GM12872 (cell line): Measurements from ENCODE around the gene PRAME.

Experiments
- TF ChIP-seq, protein P1 (sequence below): IDR thresholded peaks from 3 replicates; pipeline ENCODE4 v1.5.1; 2011; ENCODE audit warnings: low read depth, mild to moderate bottlenecking, low read length, moderate library complexity; ENCODE audit not compliant: insufficient read depth

Gene PRAME

DNA sequence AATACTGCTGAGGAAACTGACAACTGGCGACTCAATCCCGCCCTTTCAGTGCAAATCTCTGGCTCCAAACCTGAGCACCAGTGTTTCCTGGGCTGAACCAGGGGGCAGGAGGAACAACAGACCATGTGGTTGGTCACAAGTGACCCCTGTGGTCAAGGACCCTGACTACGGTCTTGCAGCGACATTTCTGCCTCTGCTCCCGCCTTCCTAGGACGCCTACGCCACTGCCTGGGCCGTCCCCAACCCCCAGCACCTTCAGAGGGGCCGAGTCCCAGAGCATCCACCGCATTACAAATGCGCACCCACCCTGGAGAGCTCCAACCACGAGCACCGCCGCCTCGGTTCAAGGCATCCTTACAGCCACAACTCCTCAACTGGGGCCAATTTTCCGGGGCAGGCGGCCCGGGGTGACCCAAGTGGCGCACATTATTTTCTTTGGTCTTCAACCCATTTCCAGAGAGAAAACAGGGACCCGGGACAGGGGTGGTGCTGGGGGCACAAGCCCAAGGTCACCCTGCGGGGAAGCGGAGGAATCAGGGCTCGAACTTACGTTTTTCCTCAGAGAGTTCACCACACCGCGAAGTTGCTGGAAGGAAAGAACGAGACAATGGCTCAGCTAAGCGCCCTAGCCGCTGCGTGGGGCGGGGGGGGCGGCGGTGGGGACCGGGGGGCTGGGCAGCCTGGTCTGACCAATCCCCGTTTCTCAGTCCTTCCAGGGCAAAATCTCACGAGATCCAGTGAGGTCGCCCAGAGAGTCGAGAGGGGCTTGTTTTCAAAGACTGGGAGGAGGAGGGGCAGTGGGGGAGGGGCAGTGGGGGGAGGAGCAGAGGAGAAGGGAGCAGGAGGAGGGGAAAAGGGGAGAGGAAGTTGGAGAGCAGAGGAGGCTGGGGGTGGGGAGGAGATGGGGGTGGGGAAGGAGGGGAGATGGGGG lies 1.8 kb downstream of the PRAME start:
- TF ChIP-seq, protein P1, sequence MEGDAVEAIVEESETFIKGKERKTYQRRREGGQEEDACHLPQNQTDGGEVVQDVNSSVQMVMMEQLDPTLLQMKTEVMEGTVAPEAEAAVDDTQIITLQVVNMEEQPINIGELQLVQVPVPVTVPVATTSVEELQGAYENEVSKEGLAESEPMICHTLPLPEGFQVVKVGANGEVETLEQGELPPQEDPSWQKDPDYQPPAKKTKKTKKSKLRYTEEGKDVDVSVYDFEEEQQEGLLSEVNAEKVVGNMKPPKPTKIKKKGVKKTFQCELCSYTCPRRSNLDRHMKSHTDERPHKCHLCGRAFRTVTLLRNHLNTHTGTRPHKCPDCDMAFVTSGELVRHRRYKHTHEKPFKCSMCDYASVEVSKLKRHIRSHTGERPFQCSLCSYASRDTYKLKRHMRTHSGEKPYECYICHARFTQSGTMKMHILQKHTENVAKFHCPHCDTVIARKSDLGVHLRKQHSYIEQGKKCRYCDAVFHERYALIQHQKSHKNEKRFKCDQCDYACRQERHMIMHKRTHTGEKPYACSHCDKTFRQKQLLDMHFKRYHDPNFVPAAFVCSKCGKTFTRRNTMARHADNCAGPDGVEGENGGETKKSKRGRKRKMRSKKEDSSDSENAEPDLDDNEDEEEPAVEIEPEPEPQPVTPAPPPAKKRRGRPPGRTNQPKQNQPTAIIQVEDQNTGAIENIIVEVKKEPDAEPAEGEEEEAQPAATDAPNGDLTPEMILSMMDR = no peak

DNA sequence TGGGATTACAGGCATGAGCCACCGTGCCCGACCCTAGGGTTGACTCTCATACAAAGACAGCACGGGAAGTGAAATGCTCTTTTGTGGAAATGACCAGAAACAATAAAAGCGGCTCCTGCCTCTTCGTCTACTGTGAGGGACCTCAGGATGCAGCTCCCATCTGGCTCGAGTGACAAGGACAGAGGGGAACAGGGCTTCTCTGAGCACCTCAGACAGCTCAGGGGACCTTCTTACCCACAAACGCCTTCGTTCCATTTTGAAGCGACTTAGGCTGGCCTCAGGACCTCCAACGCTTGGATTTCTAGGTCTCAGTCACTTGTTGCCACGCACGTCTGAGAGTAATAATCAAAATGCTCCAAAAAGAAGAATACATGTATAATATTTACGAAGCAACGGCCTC lies 2.5 kb downstream of the PRAME start:
- TF ChIP-seq, protein P1 = no peak

DNA sequence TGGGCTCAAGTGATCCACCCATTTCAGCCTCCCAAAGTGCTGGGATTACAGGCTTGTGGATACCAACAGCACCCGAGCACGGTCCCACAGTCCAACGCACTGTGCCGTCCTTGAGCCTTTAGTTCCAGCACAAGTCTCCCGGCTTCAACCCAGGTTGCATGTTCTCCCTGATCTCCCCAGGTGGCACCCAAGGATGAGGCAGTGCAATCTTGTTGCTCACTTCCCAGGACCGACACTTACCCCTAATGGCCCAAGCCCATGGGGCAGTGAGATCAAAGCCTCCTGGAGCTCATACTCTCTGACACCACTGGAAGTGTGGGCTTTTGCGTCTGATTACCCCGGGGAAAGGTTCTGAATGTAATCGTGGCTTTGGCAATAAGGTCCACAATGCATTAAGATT lies 3.5 kb downstream of the PRAME start:
- TF ChIP-seq, protein P1 = no peak

DNA sequence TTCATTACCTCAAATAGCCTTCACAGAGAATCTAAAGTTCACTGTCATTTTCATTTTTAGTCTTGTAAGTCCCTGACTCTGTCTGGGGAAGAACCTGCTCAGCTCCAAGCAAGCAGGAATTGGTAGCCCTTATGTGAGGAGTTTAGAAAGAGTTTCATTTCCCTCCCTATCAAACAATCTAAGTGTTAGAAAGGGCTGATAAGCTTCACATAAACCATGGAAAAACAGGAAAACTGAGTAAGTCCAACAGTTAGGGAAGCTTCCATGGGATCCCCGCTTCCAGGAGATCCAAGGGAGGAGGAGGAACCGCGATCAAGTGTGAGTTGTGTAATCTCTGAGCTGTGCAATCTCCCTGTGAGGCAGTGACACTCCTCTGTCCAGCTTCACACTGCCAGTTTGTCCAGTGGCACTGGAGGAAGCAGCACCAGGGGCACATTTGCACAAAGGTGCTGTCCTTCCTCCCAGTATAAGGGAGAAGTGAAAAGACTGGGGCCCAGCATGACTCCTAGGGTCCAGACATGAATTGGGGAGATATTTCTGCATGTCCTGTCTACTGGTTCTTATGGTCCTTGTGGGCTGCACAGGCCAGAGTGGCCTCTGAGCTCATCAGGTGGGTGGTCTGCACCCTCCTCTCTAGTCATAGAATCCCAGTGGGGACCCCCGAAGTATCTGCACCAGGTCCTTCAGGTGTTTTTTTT lies 4.3 kb downstream of the PRAME start:
- TF ChIP-seq, protein P1 = no peak

DNA sequence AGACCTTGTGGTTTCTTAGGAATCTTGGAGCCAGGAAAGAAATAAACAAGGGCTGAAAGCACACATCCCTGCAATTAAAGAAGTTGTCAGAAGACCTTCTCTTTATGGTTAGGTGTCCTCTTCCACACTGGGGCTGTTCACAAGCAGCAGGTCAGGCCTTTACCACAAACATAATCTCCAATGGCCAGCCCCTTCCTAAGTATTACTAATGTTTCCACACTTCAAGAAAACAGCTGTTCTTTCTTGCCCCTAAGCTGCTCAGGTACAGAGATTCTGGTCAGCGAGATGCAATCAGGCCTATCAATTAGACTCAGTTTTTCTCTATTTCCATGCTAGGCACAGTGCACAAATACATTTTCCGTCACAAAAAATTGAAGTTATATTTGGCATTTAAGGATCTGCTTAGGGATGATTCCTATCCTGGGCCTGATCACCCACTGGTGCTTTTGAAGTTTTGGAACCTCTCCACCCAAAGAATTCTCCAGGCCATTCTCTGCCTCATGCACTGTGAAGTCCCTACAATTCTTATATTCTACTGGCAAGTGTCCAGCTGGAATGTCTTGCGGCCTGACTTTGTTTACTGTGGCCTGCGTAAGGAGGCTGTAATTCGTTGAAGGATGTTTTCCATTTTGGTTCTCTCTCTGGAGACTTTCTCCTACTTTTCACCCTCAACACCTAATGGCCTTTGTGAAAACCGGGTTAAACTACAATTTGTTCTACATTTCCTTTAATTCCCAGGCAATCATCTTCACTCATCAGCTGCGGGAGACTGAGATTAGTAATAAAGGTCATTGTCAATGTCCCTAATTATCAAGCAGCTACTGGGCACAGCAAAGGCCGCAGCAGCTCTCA lies 5.1 kb downstream of the PRAME start:
- TF ChIP-seq, protein P1 = no peak

DNA sequence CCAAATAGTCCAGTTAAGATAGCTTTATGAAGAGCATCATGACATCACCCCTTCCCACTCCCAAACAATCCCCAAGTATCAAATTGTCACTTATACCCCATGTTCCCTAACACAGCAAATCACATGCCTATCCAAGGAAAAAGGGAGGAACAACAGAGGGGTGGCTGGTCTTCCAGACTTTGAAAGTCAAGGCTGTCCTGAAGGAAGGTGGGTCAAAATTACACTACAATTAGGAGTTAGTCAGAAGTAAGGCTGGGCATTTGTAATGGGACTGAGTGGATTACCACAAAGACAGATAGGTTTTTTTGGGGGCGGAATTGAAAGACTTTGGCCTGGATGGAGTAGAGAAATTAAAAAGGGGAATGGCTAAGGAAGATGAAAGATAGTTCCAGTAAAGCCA lies 5.9 kb downstream of the PRAME start:
- TF ChIP-seq, protein P1 = no peak

DNA sequence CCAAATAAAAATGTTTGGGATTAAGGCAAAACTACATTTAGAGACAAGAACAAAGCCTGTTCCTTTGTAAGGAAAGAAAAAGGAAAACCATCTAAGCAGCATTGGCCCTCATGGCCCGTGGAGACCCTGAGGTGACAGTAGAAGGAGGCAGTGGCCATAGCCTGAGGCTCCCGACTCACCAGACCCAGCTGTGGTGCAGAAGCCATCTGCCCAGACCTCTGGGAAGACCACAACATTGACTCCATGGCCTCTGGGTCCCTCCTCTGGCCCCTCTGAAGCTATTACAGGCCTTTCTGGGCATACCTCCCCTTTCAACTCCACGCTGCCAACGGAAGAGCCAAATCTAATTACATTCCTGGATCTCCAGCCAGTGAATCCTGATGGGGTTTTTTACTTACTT lies 6.4 kb downstream of the PRAME start:
- TF ChIP-seq, protein P1 = peak; percentile 37; the same call in 2 of the 3 replicates
